GM12872 (cell line): Measurements from ENCODE around the gene ERBB4.

Source experiments
- CTCF ChIP-seq: IDR thresholded peaks from 3 replicates; pipeline ENCODE4 v1.5.1; 2011; ENCODE audit warnings: low read depth, mild to moderate bottlenecking, low read length, moderate library complexity; ENCODE audit not compliant: insufficient read depth

Gene ERBB4

DNA sequence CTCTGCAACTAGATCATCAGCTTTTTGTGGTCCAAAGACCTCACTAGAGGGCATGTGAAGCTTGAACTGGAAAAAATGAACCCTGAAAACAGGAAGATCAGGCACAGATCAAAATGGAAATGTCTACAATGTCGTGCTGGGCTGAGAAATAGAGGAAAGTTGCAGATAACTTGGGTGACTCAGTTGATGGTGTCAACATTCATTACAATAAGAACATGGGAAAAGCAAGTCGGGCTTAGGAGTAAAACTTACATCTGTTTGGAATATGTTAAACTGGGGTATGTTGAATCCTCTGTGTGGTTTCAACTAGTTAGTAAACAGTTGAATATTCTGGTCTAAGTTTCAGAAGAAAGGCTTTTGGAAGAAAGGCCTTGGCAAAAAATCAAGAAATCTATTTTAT lies 940.4 kb downstream of the ERBB4 start:
- TF ChIP-seq CTCF, result no peak

DNA sequence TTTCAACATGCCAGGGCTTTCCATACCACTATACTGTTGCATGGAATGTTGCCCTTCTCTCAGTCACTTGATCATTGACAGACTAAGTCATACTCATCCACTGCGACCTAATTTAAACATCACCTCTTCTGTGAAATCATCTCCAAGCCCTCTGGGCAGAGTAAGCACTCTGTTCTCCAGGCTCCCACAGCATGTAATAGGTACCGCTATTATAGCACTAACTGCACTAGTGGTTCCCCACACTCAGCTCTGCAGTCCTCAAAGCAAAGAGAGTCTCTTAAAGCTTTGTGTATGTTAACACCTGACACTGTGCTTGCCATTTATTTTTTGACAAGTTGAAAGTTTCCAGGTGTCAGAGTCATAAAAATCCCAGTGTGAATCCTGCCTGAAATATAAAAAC lies 947.2 kb downstream of the ERBB4 start:
- TF ChIP-seq CTCF, result no peak

DNA sequence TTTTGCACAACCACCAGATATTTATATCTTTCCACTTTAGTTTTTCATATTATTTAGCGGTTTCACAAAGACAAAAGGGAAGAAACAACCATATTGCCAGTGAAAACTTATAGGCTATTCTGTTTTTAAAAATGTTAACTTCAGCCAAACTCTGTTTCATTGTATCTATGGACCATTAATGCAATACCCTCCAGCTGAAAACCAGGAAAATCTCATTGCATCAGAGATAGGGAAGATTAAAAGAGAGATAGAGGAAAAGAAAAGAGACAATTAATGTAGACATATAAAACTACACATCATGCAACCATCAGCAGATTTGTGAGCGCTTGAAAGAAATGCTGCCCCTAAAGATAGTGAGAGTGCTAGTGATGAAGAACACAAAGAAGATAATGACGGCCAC lies 970.2 kb downstream of the ERBB4 start:
- no peak for TF ChIP-seq CTCF

DNA sequence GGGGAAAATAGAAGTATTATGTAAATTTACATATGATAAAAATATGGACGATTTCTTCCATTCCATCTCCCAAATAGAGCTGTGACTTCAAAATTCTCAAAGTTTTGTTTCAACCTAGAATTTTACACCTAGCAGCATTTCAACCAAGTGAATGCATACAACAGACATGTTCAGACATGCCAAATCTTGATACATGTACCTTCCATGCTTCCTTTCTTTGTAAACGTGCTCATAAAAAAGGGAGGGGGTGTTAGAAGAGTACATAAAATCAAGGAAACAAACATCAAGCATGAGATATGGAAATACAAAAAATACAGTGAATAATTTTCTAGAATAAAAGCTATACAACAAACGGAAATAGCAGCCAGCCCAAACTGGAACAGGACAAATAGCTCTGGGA lies 974.2 kb downstream of the ERBB4 start:
- TF ChIP-seq CTCF, result no peak

- TF ChIP-seq CTCF, result no peak
Observed at GRCh38 chr2:211545582-211545981, 993.0 kb downstream of the ERBB4 start.

- TF ChIP-seq CTCF, result no peak
Observed at GRCh38 chr2:211534632-211535031, 1004.0 kb downstream of the ERBB4 start.

- TF ChIP-seq CTCF, result no peak
Observed at GRCh38 chr2:211516537-211516936, 1022.1 kb downstream of the ERBB4 start.

DNA sequence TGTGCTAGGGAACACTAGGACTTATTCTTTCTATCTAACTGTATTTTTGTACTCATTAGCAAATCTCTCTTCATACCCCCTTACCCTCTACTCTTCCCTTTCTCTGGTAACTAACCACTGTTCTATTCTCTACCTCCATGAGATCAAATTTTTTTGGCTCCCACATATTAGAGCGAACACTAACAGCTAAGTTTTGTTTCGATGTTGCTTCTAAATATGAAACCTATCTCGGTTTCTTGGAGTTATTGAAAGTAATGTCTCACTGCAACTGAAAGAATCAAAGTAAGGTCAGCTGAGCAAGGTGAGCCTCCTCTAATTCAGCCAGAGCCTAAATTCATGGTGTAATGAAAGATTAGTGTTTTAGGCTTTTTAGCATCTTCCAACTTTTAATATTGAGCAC lies 1024.6 kb downstream of the ERBB4 start:
- no peak for TF ChIP-seq CTCF
